Measurements from ENCODE around the gene POLE3. TPM values are rescaled to one million over a fixed set of nuclear protein-coding genes. Genes with fewer than 3 reads are reported as not detected.
"Not testable (repeated sequence)": the region's sequence is repeated elsewhere in the genome, so short reads cannot be mapped to it uniquely, and the experiment has no call there.

Gene POLE3
- total RNA-seq, 2 experiments from 2014 or later, result 130 to 132 TPM

GRCh38 chr9:113380869-113381378, 29.6 kb downstream of the POLE3 start:
- H3K27ac ChIP-seq (ENCODE audit: low read depth, low read length, poor library complexity, severe bottlenecking), result no peak overlapping the region
- peak overlapping the region; percentile 54 for H3K4me2 ChIP-seq (ENCODE audit: low read length)
- intact Hi-C loops (cut with micrococcal nuclease; ENCODE audit: unreplicated experiment), result no loop called here
- ChIA-PET CTCF (ENCODE audit: unreplicated experiment) (no interaction called here), POLR2A (no interaction called here)
- H3K9me3 ChIP-seq (ENCODE audit: low read length), result no peaks in the 10 kb centered on the region
- TF ChIP-seq CTCF (conservative IDR thresholded peaks at IDR 0.05; ENCODE audit: low read length) (no peak), EZH2phosphoT487 (IDR thresholded peaks at IDR 0.05; ENCODE audit: borderline replicate concordance, low read depth, low read length) (no peak)
- no peaks in the 10 kb centered on the region for H3K36me3 ChIP-seq (ENCODE audit: insufficient read depth, low read length)
- H3K4me3 ChIP-seq (ENCODE audit: low read depth, low read length, poor library complexity, severe bottlenecking), result no peak overlapping the region
- BruUV-seq (replicated peaks), result no TSS peak
- peak overlapping the region; percentile 90 for H2AFZ ChIP-seq (ENCODE audit: low read length)
- H3K9me2 ChIP-seq (ENCODE audit: insufficient read depth, low read length), result no peaks in the 10 kb centered on the region
- peaks cover 17% of the 10 kb centered on the region for H3K4me1 ChIP-seq (ENCODE audit: insufficient read depth, low read length, poor library complexity, severe bottlenecking)
- no peaks in the 10 kb centered on the region for H3K79me2 ChIP-seq (ENCODE audit: insufficient read depth, low read depth, low read length)
- DNase-seq (ENCODE audit: low spot score), result peak; percentile 58
- no peaks in the 10 kb centered on the region for H4K20me1 ChIP-seq (ENCODE audit: insufficient read depth, low read length)

- CTCF ChIA-PET (ENCODE audit: unreplicated experiment); H4K20me1 ChIP-seq (ENCODE audit: insufficient read depth, low read length); H3K9me3 ChIP-seq (ENCODE audit: low read length); H3K9me2 ChIP-seq (ENCODE audit: insufficient read depth, low read length); BruUV-seq (replicated peaks); H3K79me2 ChIP-seq (ENCODE audit: insufficient read depth, low read depth, low read length); H3K36me3 ChIP-seq (ENCODE audit: insufficient read depth, low read length); H3K4me2 ChIP-seq (ENCODE audit: low read length); H3K4me3 ChIP-seq (ENCODE audit: low read depth, low read length, poor library complexity, severe bottlenecking); intact Hi-C loops (cut with micrococcal nuclease; ENCODE audit: unreplicated experiment); DNase-seq (ENCODE audit: low spot score); H3K27ac ChIP-seq (ENCODE audit: low read depth, low read length, poor library complexity, severe bottlenecking); POLR2A ChIA-PET: not testable (repeated sequence)
- Histone ChIP-seq H3K4me1 (ENCODE audit: insufficient read depth, low read length, poor library complexity, severe bottlenecking) (peaks cover 22% of the 10 kb centered on the region), H2AFZ (ENCODE audit: low read length) (peak overlapping the region; percentile 90; the same call in 1 of the 2 replicates)
These were observed 30.7 kb downstream of the POLE3 start for GRCh38 chr9:113379829-113380210.

GRCh38 chr9:113379094-113379828, 31.2 kb downstream of the POLE3 start:
- intact Hi-C loops (cut with micrococcal nuclease; ENCODE audit: unreplicated experiment); H3K27ac ChIP-seq (ENCODE audit: low read depth, low read length, poor library complexity, severe bottlenecking); H3K9me3 ChIP-seq (ENCODE audit: low read length); DNase-seq (ENCODE audit: low spot score); H3K4me2 ChIP-seq (ENCODE audit: low read length); POLR2A ChIA-PET; BruUV-seq (replicated peaks); H3K79me2 ChIP-seq (ENCODE audit: insufficient read depth, low read depth, low read length); H3K36me3 ChIP-seq (ENCODE audit: insufficient read depth, low read length); H2AFZ ChIP-seq (ENCODE audit: low read length); CTCF ChIA-PET (ENCODE audit: unreplicated experiment); H4K20me1 ChIP-seq (ENCODE audit: insufficient read depth, low read length); H3K9me2 ChIP-seq (ENCODE audit: insufficient read depth, low read length); H3K4me3 ChIP-seq (ENCODE audit: low read depth, low read length, poor library complexity, severe bottlenecking): not testable (repeated sequence)
- H3K4me1 ChIP-seq (ENCODE audit: insufficient read depth, low read length, poor library complexity, severe bottlenecking), result peaks cover 22% of the 10 kb centered on the region
